HepG2 (cell line): ENCODE measurements around the gene OVOL2. TPM values are rescaled to one million over a fixed set of nuclear protein-coding genes. Genes with fewer than 3 reads are reported as not detected.
A peak's percentile ranks its signal among the peaks of the same experiment; 100 is the strongest.

Experiments
- ATAC-seq: fragments of 200-7000 bp; cut with Tn5 transposase; 3 replicates; pipeline ENCODE4 v1.9.1; 2020; ENCODE audit warnings: mild to moderate bottlenecking, moderate library complexity
- BruUV-seq: library from RNA; stranded (reverse); fragments of 400-500 nt; replicated peaks from 2 replicates; lab custom pipeline; 2021; lab: Mats Ljungman, UMichigan
- CTCF ChIA-PET: fragments of 300-600 bp; formaldehyde crosslinking; extraction: SDS; loops from one replicate; lab custom pipeline; 2021; ENCODE audit warnings: low total read pairs, inconsistent platforms, low intra/inter-chr PET ratio; lab: Yijun Ruan, JAX
- POLR2A ChIA-PET: fragments of 350-600 bp; sonication (Branson Sonifier 250); formaldehyde crosslinking; loops from one replicate; lab custom pipeline; 2020; ENCODE audit warnings: antibody characterized with exemption, inconsistent platforms; lab: Yijun Ruan, JAX
- DNase-seq: peaks from one replicate; pipeline ENCODE4 v3.0.0-alpha.2; 2015; ENCODE audit warnings: low spot score
- FAIRE-seq: peaks from 3 replicates; lab custom pipeline; 2011; peaks lifted over from hg19 to GRCh38; lab: Jason Lieb, UNC
- H2AFZ ChIP-seq: one replicate; pipeline ENCODE4 v1.6.1; 2011; ENCODE audit warnings: low read length, inconsistent platforms
- H3K27ac ChIP-seq: fragments of 300-600 bp; 3 replicates; pipeline ENCODE4 v1.8.0; 2011; ENCODE audit warnings: mixed run types, mild to moderate bottlenecking, mixed read lengths, low read length, inconsistent platforms; ENCODE audit not compliant: insufficient read depth; ENCODE audit errors: extremely low read length
- H3K27me3 ChIP-seq, 2 experiments: fragments of 200-600 bp in 1 of 2; 2 replicates in 1 of 2; 3 replicates in 1 of 2; pipeline versions ENCODE4 v1.6.0 to v1.8.0; 2011; ENCODE audit warnings: low read length in 2 of 2, mild to moderate bottlenecking in 2 of 2, moderate library complexity in 2 of 2, inconsistent platforms in 1 of 2; ENCODE audit not compliant: insufficient read depth in 2 of 2, control insufficient read depth in 1 of 2
- H3K36me3 ChIP-seq, 2 experiments: fragments of 200-600 bp in 1 of 2; replicated peaks in 1 of 2; 2 replicates in 1 of 2; 3 replicates in 1 of 2; pipeline versions ENCODE4 v1.5.1 to v1.8.0; 2011; ENCODE audit warnings: low read length in 2 of 2, inconsistent platforms in 1 of 2; ENCODE audit not compliant: insufficient read depth in 2 of 2, control insufficient read depth in 1 of 2
- H3K4me1 ChIP-seq: 2 replicates; pipeline ENCODE4 v1.5.1; 2012; ENCODE audit warnings: low read length, inconsistent platforms; ENCODE audit not compliant: insufficient read depth
- H3K4me2 ChIP-seq: 2 replicates; pipeline ENCODE4 v1.6.0; 2011; ENCODE audit warnings: low read depth, low read length, inconsistent platforms
- H3K4me3 ChIP-seq, 3 experiments: fragments of 200-600 bp in 1 of 3; sonication (generic), shearing (Covaris generic) in 1 of 3; replicated peaks in 1 of 3; 2 replicates each; pipeline ENCODE4 v1.5.1; 2011 to 2016; ENCODE audit warnings: low read length in 3 of 3, inconsistent platforms in 2 of 3, low read depth in 2 of 3, mild to moderate bottlenecking in 2 of 3, control low read depth in 1 of 3, mixed read lengths in 1 of 3; ENCODE audit not compliant: insufficient read depth in 1 of 3
- H3K79me2 ChIP-seq: one replicate; pipeline ENCODE4 v1.6.1; 2011; ENCODE audit warnings: low read length, inconsistent platforms; ENCODE audit not compliant: insufficient read depth
- H3K9ac ChIP-seq: 2 replicates; pipeline ENCODE4 v1.6.0; 2011; ENCODE audit warnings: mild to moderate bottlenecking, low read depth, low read length, inconsistent platforms; ENCODE audit not compliant: insufficient read depth
- H3K9me3 ChIP-seq: 2 replicates; pipeline ENCODE4 v1.5.1; 2012; ENCODE audit warnings: mild to moderate bottlenecking, low read length
- H4K20me1 ChIP-seq: 2 replicates; pipeline ENCODE4 v1.6.0; 2011; ENCODE audit warnings: inconsistent platforms, mild to moderate bottlenecking, low read length, moderate library complexity; ENCODE audit not compliant: insufficient read depth
- GATAD1 ChIP-seq: IDR thresholded peaks from 2 replicates; pipeline ENCODE4 v1.6.1; 2016; ENCODE audit warnings: missing genetic modification reagents, missing compliant biosample characterization
- HOXA7 ChIP-seq: sonication (generic); formaldehyde crosslinking; IDR thresholded peaks from 2 replicates; pipeline ENCODE4 v1.8.1; 2022; ENCODE audit warnings: mild to moderate bottlenecking, missing genetic modification reagents, moderate library complexity
- KLF6 ChIP-seq: IDR thresholded peaks from 2 replicates; pipeline ENCODE4 v1.8.0; 2016; ENCODE audit warnings: missing biosample characterization, missing genetic modification reagents
- MEIS1 ChIP-seq: sonication (generic); formaldehyde crosslinking; IDR thresholded peaks from 2 replicates; pipeline ENCODE4 v1.9.0; 2021; ENCODE audit warnings: mild to moderate bottlenecking, missing genetic modification reagents, moderate library complexity, borderline replicate concordance
- RAD21 ChIP-seq: fragments of 450-650 bp; formaldehyde crosslinking; IDR thresholded peaks from 2 replicates; pipeline ENCODE4 v1.5.0; 2020; ENCODE audit warnings: mild to moderate bottlenecking
- SP5 ChIP-seq: IDR thresholded peaks from 2 replicates; pipeline ENCODE4 v1.6.1; 2016; ENCODE audit warnings: low read depth, borderline replicate concordance
- STAG1 ChIP-seq: sonication (generic); formaldehyde crosslinking; IDR thresholded peaks from 2 replicates; pipeline ENCODE4 v1.4.0; 2020; ENCODE audit warnings: missing genetic modification reagents
- ZBTB4 ChIP-seq: sonication (generic); formaldehyde crosslinking; IDR thresholded peaks from 2 replicates; pipeline ENCODE4 v1.4.0; 2020; ENCODE audit warnings: missing genetic modification reagents, mild to moderate bottlenecking, borderline replicate concordance
- ZNF292 ChIP-seq: sonication (generic); formaldehyde crosslinking; IDR thresholded peaks from 2 replicates; pipeline ENCODE4 v1.8.1; 2022; ENCODE audit warnings: mild to moderate bottlenecking, low read depth, missing genetic modification reagents, borderline replicate concordance
- WGBS: methylation state at CpG from one replicate; pipeline ENCODE4 v1.1.6; 2017; ENCODE audit warnings: low lambda C conversion rate; 5-methylcytosine and 5-hydroxymethylcytosine counted together
- in situ Hi-C: cut with HindIII; loops from 2 replicates; pipeline ENCODE4 v1.10.0; 2017; ENCODE audit warnings: low pct_unique_long_range_greater_than_20kb; ENCODE audit not compliant: extremely low pct_ligation_motif_present
- intact Hi-C: fragments of 100-400 bp; cut with micrococcal nuclease; formaldehyde crosslinking; loops from one replicate; pipeline ENCODE4 v1.10.0; 2022; ENCODE audit not compliant: unreplicated experiment
- polyA plus RNA-seq, 8 experiments: library from polyadenylated mRNA; depleted of rRNA in 3 of 8; stranded (reverse) in 7 of 8; unstranded in 1 of 8; fragments of >200 nt; fragmentation: Illumina TruSeq in 4 of 8; extraction: Trizol in 4 of 8; gene quantifications; 2 replicates each; pipeline versions ENCODE4 v1.2.1 to v1.2.3, GENCODE V29; 2011 to 2016; ENCODE audit warnings: low read depth in 4 of 8, missing spikeins in 1 of 8, mixed read lengths in 1 of 8; ENCODE audit not compliant: insufficient read depth in 1 of 8
- total RNA-seq, 5 experiments: library from RNA; depleted of rRNA; stranded (reverse); fragments of >200 nt; fragmentation: Illumina TruSeq; extraction: Trizol; gene quantifications; 2 replicates each; pipeline ENCODE4 v1.2.3, GENCODE V29; 2016; ENCODE audit warnings: low read depth in 1 of 5
- TF ChIP-seq, protein P1 (sequence below): fragments of 450-650 bp; IDR thresholded peaks from 2 replicates; pipeline ENCODE4 v1.6.1; 2017; ENCODE audit warnings: mild to moderate bottlenecking
- TF ChIP-seq, protein P2 (sequence below): sonication (generic); formaldehyde crosslinking; IDR thresholded peaks from 2 replicates; pipeline ENCODE4 v1.4.0; 2020; ENCODE audit warnings: missing genetic modification reagents
- TF ChIP-seq, protein P3 (sequence below): sonication (generic); formaldehyde crosslinking; IDR thresholded peaks from 2 replicates; pipeline ENCODE4 v1.8.0; 2022; ENCODE audit warnings: missing genetic modification reagents, mild to moderate bottlenecking, moderate library complexity, borderline replicate concordance

Gene OVOL2
- total and polyA plus RNA-seq, 2 of the 13 experiments (the other 11 are each of a cell fraction or from before 2014, with no cell fraction given): 0.20 to 0.31 TPM

DNA sequence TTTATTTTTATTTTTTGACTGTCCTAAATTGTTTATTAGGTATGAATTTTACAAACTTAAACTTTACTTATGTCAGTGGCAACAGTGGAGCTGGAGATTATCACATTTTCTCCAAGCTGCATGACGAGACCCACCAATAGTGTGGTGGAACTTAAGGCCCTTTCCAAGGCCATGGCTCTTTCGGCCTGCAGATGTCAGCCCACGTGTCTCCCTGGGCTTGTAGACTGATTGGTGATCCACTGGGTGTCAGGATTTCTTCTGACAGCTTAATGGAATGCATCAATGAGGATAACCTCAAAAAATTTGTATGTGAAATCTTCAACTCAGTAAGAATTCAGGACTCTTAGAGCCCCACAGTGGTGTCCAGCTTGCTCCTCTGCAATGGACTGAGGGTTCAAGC lies 32.3 kb upstream of the OVOL2 start:
- DNase-seq: peak; percentile 32
- Histone ChIP-seq H3K9me3 (no peaks in the 10 kb centered on the region), H3K4me1 (no peaks in the 10 kb centered on the region), H3K27me3 (peaks cover 0 to 35% of the 10 kb centered on the region in 2 experiments; a peak in 3 of 5 replicates), H3K79me2 (no peaks in the 10 kb centered on the region), H3K4me2 (no peak overlapping the region), H3K4me3 (no peak overlapping the region), H3K9ac (no peak overlapping the region), H3K27ac (no peak overlapping the region), H2AFZ (no peak overlapping the region), H4K20me1 (no peaks in the 10 kb centered on the region), H3K36me3 (no peaks in the 10 kb centered on the region)
- intact Hi-C loops: no loop called here
- in situ Hi-C loops: no loop called here
- POLR2A ChIA-PET: no interaction called here
- WGBS: 13% methylated on average over 3 of the region's 3 CpGs
- FAIRE-seq: peak; percentile 53
- no TSS peak for BruUV-seq
- peak; percentile 30; the same call in 1 of the 3 replicates for ATAC-seq
- CTCF ChIA-PET: no interaction called here
- TF ChIP-seq GATAD1 (CRISPR knock-in tag) (no peak), SP5 (CRISPR knock-in tag) (no peak), KLF6 (CRISPR knock-in tag) (no peak), MEIS1 (CRISPR knock-in tag) (no peak), RAD21 (0 out of 2 replicates have a peak, but pooled peaks have one; percentile 14), ZBTB4 (CRISPR knock-in tag) (no peak), STAG1 (peak; percentile 34; the same call in 1 of the 2 replicates), ZNF292 (no peak), HOXA7 (CRISPR knock-in tag) (no peak)
- TF ChIP-seq, protein P1, sequence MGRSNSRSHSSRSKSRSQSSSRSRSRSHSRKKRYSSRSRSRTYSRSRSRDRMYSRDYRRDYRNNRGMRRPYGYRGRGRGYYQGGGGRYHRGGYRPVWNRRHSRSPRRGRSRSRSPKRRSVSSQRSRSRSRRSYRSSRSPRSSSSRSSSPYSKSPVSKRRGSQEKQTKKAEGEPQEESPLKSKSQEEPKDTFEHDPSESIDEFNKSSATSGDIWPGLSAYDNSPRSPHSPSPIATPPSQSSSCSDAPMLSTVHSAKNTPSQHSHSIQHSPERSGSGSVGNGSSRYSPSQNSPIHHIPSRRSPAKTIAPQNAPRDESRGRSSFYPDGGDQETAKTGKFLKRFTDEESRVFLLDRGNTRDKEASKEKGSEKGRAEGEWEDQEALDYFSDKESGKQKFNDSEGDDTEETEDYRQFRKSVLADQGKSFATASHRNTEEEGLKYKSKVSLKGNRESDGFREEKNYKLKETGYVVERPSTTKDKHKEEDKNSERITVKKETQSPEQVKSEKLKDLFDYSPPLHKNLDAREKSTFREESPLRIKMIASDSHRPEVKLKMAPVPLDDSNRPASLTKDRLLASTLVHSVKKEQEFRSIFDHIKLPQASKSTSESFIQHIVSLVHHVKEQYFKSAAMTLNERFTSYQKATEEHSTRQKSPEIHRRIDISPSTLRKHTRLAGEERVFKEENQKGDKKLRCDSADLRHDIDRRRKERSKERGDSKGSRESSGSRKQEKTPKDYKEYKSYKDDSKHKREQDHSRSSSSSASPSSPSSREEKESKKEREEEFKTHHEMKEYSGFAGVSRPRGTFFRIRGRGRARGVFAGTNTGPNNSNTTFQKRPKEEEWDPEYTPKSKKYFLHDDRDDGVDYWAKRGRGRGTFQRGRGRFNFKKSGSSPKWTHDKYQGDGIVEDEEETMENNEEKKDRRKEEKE: no peak
- TF ChIP-seq, protein P2, sequence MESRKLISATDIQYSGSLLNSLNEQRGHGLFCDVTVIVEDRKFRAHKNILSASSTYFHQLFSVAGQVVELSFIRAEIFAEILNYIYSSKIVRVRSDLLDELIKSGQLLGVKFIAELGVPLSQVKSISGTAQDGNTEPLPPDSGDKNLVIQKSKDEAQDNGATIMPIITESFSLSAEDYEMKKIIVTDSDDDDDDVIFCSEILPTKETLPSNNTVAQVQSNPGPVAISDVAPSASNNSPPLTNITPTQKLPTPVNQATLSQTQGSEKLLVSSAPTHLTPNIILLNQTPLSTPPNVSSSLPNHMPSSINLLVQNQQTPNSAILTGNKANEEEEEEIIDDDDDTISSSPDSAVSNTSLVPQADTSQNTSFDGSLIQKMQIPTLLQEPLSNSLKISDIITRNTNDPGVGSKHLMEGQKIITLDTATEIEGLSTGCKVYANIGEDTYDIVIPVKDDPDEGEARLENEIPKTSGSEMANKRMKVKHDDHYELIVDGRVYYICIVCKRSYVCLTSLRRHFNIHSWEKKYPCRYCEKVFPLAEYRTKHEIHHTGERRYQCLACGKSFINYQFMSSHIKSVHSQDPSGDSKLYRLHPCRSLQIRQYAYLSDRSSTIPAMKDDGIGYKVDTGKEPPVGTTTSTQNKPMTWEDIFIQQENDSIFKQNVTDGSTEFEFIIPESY (CRISPR knock-in tag): no peak
- TF ChIP-seq, protein P3, sequence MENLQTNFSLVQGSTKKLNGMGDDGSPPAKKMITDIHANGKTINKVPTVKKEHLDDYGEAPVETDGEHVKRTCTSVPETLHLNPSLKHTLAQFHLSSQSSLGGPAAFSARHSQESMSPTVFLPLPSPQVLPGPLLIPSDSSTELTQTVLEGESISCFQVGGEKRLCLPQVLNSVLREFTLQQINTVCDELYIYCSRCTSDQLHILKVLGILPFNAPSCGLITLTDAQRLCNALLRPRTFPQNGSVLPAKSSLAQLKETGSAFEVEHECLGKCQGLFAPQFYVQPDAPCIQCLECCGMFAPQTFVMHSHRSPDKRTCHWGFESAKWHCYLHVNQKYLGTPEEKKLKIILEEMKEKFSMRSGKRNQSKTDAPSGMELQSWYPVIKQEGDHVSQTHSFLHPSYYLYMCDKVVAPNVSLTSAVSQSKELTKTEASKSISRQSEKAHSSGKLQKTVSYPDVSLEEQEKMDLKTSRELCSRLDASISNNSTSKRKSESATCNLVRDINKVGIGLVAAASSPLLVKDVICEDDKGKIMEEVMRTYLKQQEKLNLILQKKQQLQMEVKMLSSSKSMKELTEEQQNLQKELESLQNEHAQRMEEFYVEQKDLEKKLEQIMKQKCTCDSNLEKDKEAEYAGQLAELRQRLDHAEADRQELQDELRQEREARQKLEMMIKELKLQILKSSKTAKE: no peak
